WI38 (cell line): ENCODE measurements around the gene TMEM132D.

Source experiments
- H3K4me3 ChIP-seq: 2 replicates; pipeline ENCODE4 v1.5.1; 2011; ENCODE audit warnings: low read depth, mild to moderate bottlenecking, control low read depth, low read length
- CTCF ChIP-seq: IDR thresholded peaks from 2 replicates; pipeline ENCODE4 v1.5.1; 2012; ENCODE audit warnings: low read depth, mild to moderate bottlenecking, control low read depth, low read length

The TMEM132D gene

GRCh38 chr12:129440278-129440677 is 463.5 kb downstream of the TMEM132D start:
- no peak for TF ChIP-seq CTCF
- no peak overlapping the region for H3K4me3 ChIP-seq

GRCh38 chr12:129434790-129435189 is 469.0 kb downstream of the TMEM132D start:
- TF ChIP-seq CTCF = no peak
- H3K4me3 ChIP-seq = no peak overlapping the region

- TF ChIP-seq CTCF = no peak
- no peak overlapping the region for H3K4me3 ChIP-seq
Observed at GRCh38 chr12:129428240-129428936, 475.4 kb downstream of the TMEM132D start.

GRCh38 chr12:129423041-129423580 is 480.7 kb downstream of the TMEM132D start:
- no peak overlapping the region for H3K4me3 ChIP-seq

GRCh38 chr12:129413295-129413694 is 490.5 kb downstream of the TMEM132D start:
- no peak overlapping the region for H3K4me3 ChIP-seq
- no peak for TF ChIP-seq CTCF

More at GRCh38 chr12:129423041-129423580, 480.7 kb downstream of the TMEM132D start:
- TF ChIP-seq CTCF = no peak

- no peak overlapping the region for H3K4me3 ChIP-seq
- TF ChIP-seq CTCF = no peak
Observed at GRCh38 chr12:129409281-129409680, 494.5 kb downstream of the TMEM132D start.

GRCh38 chr12:129404556-129404955 is 499.3 kb downstream of the TMEM132D start:
- TF ChIP-seq CTCF = no peak

More at GRCh38 chr12:129404556-129404955, 499.3 kb downstream of the TMEM132D start:
- H3K4me3 ChIP-seq = no peak overlapping the region
